HL-60 (cell line): ENCODE measurements around the gene CHD1.

ENCODE experiments used
- DNase-seq, 2 experiments: peaks; one replicate each; pipeline ENCODE4 v3.0.0-alpha.2; 2010 to 2020; ENCODE audit warnings: low read depth in 1 of 2, low spot score in 1 of 2
- H3K27ac ChIP-seq: fragments of 250-450 bp; sonication (Bioruptor Pico); replicated peaks from 2 replicates; pipeline ENCODE4 v1.5.1; 2020; ENCODE audit warnings: mild to moderate bottlenecking, moderate library complexity
- H3K27me3 ChIP-seq: fragments of 250-450 bp; sonication (Bioruptor Pico); 2 replicates; pipeline ENCODE4 v1.5.1; 2021; ENCODE audit warnings: mild to moderate bottlenecking, moderate library complexity; ENCODE audit not compliant: insufficient read depth, poor library complexity, severe bottlenecking
- H3K4me3 ChIP-seq: replicated peaks from 2 replicates; pipeline ENCODE4 v1.5.1; 2011; ENCODE audit warnings: mild to moderate bottlenecking, control low read depth, low read length; ENCODE audit not compliant: insufficient read depth
- GABPA ChIP-seq: IDR thresholded peaks from 2 replicates; pipeline ENCODE4 v1.6.1; 2012; ENCODE audit warnings: low read depth
- POLR2AphosphoS5 ChIP-seq: IDR thresholded peaks from 2 replicates; pipeline ENCODE4 v1.6.1; 2012; ENCODE audit warnings: low read depth
- REST ChIP-seq: IDR thresholded peaks from 2 replicates; pipeline ENCODE4 v1.6.1; 2012; ENCODE audit warnings: low read depth; ENCODE audit not compliant: insufficient replicate concordance
- SPI1 ChIP-seq: IDR thresholded peaks from 2 replicates; pipeline ENCODE4 v1.6.1; 2012; ENCODE audit warnings: low read depth, mild to moderate bottlenecking, borderline replicate concordance
- TF ChIP-seq, protein P1 (sequence below): IDR thresholded peaks from one replicate; pipeline ENCODE4 v1.5.1; 2011; ENCODE audit warnings: low read length, control low read depth, inconsistent platforms; ENCODE audit not compliant: insufficient read depth

The CHD1 gene

DNA sequence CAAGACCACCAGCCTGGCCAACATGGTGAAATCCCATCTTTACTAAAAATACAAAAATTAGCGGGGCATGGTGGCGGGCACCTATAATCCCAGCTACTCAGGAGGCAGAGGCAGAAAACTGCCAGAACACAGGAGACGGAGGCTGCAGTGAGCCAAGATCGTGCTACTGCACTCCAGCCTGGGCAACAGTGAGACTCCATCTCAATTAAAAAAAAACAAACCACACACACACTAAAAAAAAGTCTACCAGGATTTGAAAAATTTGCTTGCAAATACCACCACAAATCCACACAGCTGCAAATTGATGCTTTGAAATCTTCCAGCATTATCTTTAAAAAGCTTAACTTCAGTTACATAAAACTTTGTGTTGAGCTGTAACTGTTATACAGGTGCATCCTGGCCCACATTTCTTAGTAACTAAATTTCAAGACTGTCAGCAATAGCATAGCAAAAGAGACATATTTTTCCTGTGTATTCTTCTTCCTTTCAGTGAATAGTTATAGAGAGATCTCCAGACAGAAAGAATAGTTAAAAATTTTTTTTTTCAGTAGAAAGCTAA lies 6.8 kb downstream of the CHD1 start:
- no peak for DNase-seq
- TF ChIP-seq SPI1 (no peak), REST (no peak), GABPA (no peak), POLR2AphosphoS5 (no peak)
- TF ChIP-seq, protein P1, sequence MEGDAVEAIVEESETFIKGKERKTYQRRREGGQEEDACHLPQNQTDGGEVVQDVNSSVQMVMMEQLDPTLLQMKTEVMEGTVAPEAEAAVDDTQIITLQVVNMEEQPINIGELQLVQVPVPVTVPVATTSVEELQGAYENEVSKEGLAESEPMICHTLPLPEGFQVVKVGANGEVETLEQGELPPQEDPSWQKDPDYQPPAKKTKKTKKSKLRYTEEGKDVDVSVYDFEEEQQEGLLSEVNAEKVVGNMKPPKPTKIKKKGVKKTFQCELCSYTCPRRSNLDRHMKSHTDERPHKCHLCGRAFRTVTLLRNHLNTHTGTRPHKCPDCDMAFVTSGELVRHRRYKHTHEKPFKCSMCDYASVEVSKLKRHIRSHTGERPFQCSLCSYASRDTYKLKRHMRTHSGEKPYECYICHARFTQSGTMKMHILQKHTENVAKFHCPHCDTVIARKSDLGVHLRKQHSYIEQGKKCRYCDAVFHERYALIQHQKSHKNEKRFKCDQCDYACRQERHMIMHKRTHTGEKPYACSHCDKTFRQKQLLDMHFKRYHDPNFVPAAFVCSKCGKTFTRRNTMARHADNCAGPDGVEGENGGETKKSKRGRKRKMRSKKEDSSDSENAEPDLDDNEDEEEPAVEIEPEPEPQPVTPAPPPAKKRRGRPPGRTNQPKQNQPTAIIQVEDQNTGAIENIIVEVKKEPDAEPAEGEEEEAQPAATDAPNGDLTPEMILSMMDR, result no peak
- Histone ChIP-seq H3K27me3 (no peaks in the 10 kb centered on the region), H3K27ac (no peak overlapping the region), H3K4me3 (no peak overlapping the region)

- H3K27me3 ChIP-seq, result no peaks in the 10 kb centered on the region
- no peak for TF ChIP-seq REST
- TF ChIP-seq POLR2AphosphoS5, result no peak
- no peak for TF ChIP-seq SPI1
- no peak for TF ChIP-seq GABPA
- TF ChIP-seq, protein P1, result no peak
- no peak overlapping the region for H3K4me3 ChIP-seq
- no peak overlapping the region for H3K27ac ChIP-seq
- DNase-seq, result no peak
Measured at GRCh38 chr5:98917433-98917832, 11.4 kb downstream of the CHD1 start.

- DNase-seq, result no peak
- Histone ChIP-seq H3K4me3 (no peak overlapping the region), H3K27ac (no peak overlapping the region), H3K27me3 (no peaks in the 10 kb centered on the region)
- TF ChIP-seq POLR2AphosphoS5 (no peak), GABPA (no peak), SPI1 (no peak), REST (no peak)
- TF ChIP-seq, protein P1, result no peak
Measured at GRCh38 chr5:98916540-98916939, 12.3 kb downstream of the CHD1 start.
